AG04449 (cell line): ENCODE results near the gene PHC1.
"Not testable (repeated sequence)": the region's sequence is repeated elsewhere in the genome, so short reads cannot be mapped to it uniquely, and the experiment has no call there.

Experiments used
- CTCF ChIA-PET: fragments of 350-600 bp; formaldehyde crosslinking; extraction: SDS; loops from one replicate; lab custom pipeline; 2021; ENCODE audit warnings: antibody characterized with exemption; lab: Yijun Ruan, JAX
- POLR2A ChIA-PET: fragments of 400-600, 350-600 bp; formaldehyde crosslinking; extraction: SDS; loops from one replicate; lab custom pipeline; 2020; ENCODE audit warnings: antibody characterized with exemption, inconsistent platforms; lab: Yijun Ruan, JAX
- DNase-seq: peaks from one replicate; pipeline ENCODE4 v3.0.0-alpha.2; 2010; ENCODE audit warnings: low read depth, low spot score
- H3K4me3 ChIP-seq: 2 replicates; pipeline ENCODE4 v1.5.1; 2011; ENCODE audit warnings: low read depth, mild to moderate bottlenecking, control low read depth, low read length
- TF ChIP-seq, protein P1 (sequence below): IDR thresholded peaks from one replicate; pipeline ENCODE4 v1.5.1; 2011; ENCODE audit warnings: mild to moderate bottlenecking, moderate library complexity, low read length, control low read depth, inconsistent platforms; ENCODE audit not compliant: insufficient read depth; ENCODE audit errors: missing control alignments

The PHC1 gene

DNA sequence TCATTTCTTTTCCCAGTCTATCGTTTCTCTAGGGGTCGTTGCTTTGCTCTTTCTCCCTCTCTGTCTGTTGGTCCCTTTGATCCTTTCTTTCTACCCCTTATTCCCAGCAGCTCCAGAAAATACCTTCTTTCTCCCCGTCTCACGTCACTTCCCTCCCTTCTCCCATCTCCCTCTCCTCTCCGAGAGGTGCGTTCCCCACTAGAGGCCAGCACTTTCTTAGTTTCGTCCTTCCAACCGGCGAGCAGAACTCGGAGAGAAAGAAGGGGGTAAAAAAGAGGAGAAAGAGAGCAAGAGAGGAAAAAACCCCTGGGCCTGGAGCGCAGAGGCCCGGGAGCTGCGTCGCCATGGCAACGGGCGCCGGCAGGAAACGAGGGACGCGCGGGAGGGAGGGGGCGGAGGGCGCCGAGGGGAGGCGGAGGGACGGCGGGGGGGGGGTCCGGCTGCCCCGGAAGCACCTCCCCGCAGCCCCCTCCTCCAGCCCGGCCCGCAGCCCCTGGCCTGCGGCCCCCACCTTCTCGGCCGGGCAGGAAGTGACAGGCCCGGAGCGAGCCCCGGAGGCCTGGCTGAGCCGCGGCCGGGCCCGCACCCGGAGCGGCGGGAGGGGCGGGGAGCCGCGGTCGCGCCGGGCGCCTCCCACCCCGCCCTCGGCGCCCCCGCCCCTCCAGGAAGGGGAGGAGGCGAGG, at the start of gene PHC1:
Gene PHC1, plus strand, starts transcription at position 477 of the 683 bp plus-strand sequence. CDS start 3,169 bp downstream, outside the sequence.
- H3K4me3 ChIP-seq = peak within 1 kb of the TSS; percentile 83
- ChIA-PET POLR2A (interaction anchor here (1.0 kb wide), 1 partner anchor 35 kb away, joined by 5 read pairs; the partner anchor contains the start of gene M6PR), CTCF (interaction anchor here (0.7 to 5.2 kb wide), 12 partner anchors 10 to 370 kb away, joined by 3 to 43 read pairs (median 4); no protein-coding TSS in a partner anchor)
- TF ChIP-seq, protein P1, sequence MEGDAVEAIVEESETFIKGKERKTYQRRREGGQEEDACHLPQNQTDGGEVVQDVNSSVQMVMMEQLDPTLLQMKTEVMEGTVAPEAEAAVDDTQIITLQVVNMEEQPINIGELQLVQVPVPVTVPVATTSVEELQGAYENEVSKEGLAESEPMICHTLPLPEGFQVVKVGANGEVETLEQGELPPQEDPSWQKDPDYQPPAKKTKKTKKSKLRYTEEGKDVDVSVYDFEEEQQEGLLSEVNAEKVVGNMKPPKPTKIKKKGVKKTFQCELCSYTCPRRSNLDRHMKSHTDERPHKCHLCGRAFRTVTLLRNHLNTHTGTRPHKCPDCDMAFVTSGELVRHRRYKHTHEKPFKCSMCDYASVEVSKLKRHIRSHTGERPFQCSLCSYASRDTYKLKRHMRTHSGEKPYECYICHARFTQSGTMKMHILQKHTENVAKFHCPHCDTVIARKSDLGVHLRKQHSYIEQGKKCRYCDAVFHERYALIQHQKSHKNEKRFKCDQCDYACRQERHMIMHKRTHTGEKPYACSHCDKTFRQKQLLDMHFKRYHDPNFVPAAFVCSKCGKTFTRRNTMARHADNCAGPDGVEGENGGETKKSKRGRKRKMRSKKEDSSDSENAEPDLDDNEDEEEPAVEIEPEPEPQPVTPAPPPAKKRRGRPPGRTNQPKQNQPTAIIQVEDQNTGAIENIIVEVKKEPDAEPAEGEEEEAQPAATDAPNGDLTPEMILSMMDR = peak; percentile 55
- not testable (repeated sequence) for DNase-seq

DNA sequence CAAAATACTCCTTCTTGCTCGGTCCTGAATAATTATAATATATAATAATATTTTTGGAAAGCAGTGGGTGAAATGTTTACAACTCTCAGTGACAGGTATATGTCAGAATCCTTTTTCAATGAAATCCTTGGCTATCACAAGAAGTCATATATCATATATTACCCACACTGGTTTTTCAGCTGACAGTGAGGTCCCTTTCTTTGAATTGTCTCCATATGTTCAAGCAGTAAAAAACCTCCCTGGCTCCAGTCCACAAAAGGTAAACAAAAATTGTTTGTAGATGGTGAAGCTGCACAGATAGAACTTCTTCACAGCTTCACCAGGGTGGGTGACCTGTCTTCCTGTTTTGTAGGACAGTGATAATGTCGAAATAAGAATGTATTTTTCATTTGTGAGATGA, 47.9 kb upstream of the PHC1 start:
- DNase-seq = no peak
- POLR2A ChIA-PET = no interaction called here
- TF ChIP-seq, protein P1 = no peak
- CTCF ChIA-PET = no interaction called here
- H3K4me3 ChIP-seq = no peak overlapping the region

DNA sequence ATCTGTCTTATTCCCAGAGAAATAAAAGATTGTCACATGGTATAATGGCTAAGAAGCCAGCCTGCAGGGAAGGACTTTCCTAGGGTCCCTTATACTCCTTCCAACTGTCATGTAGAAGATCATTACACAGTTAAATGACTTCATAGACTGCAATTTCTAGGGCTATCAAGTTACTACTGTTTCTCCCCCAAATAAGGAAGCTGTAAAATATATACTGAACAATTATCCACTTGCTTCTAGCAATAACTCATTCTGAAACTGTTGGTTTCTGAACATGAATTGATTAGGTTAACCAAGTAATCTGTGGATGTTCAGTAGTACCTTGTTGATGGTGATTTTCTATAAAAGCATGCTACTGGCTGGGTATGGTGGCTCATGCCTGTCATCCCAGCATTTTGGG, 47.3 kb upstream of the PHC1 start:
- no peak overlapping the region for H3K4me3 ChIP-seq
- ChIA-PET POLR2A (no interaction called here), CTCF (no interaction called here)
- TF ChIP-seq, protein P1 = no peak
- no peak for DNase-seq

DNA sequence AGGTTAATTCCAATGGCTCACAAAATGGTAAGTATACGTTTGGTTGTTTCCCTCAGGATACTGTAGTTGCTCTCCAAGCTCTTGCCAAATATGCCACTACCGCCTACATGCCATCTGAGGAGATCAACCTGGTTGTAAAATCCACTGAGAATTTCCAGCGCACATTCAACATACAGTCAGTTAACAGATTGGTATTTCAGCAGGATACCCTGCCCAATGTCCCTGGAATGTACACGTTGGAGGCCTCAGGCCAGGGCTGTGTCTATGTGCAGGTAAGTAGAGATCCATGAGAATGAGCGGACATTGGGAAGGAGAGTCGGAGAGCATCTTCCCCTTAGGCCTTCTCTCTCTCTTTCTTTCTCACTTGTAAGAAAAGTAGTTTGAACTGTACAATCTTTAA, 46.5 kb upstream of the PHC1 start:
- ChIA-PET CTCF (no interaction called here), POLR2A (interaction anchor here (0.6 kb wide), 1 partner anchor 83 kb away, joined by 4 read pairs; no protein-coding TSS in a partner anchor)
- no peak for DNase-seq
- H3K4me3 ChIP-seq = no peak overlapping the region
- TF ChIP-seq, protein P1 = no peak

DNA sequence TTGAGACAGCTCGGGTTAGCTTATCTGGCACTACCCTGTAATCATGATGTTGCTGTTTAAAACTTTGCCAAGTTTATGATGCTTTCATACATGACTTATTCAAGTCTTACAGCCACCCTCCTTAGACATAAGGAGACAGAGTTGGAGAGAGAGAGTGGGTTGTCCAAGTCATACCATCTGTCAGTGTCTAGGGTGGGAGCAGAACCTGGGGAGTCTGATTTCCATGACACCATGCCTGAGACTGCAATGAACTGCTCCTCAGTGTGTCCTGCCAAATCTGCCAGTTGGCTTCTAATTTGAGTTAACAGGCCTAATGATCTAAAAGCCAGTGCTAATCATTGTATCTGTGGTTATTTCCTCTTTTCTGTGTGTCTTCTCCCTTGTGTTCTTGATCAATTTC, 43.7 kb upstream of the PHC1 start:
- CTCF ChIA-PET = interaction anchor here (2.1 kb wide), 1 partner anchor 10 kb away, joined by 12 read pairs; no protein-coding TSS in a partner anchor
- POLR2A ChIA-PET = no interaction called here
- no peak overlapping the region for H3K4me3 ChIP-seq
- no peak for DNase-seq
- TF ChIP-seq, protein P1 = no peak

DNA sequence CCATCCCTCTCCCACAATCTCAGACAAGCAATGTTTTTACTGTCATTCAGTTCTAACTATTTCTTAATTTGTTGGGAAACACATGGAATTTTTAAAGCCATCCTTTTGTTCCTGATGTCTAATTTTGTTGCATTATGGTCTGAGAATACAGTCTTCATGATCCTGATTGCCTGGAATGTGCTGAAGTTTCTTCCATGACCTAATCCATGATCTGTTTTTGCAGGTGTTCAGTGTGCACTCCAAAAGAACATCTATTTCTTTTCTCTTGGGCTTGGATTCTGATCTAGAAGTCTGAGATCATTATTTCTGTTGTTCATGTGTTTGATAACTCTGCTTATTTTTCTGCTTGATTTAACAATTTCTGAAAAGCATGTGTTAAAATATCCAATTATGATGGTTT, 43.2 kb upstream of the PHC1 start:
- CTCF ChIA-PET = no interaction called here
- POLR2A ChIA-PET = no interaction called here
- TF ChIP-seq, protein P1 = no peak
- no peak overlapping the region for H3K4me3 ChIP-seq
- no peak for DNase-seq
